HCT116 (cell line): ENCODE measurements around the gene FAM20C.

ENCODE experiments used
- CTCF ChIP-seq, 3 experiments: fragments of 200-600 bp in 1 of 3; sonication (generic) in 1 of 3; IDR thresholded peaks in 2 of 3; conservative IDR thresholded peaks in 1 of 3; 2 replicates each; pipeline ENCODE4 v1.5.1; 2012 to 2017; ENCODE audit warnings: low read depth in 2 of 3, low read length in 2 of 3, antibody characterized with exemption in 1 of 3, borderline replicate concordance in 1 of 3, control low read depth in 1 of 3, mild to moderate bottlenecking in 1 of 3, mixed read lengths in 1 of 3, mixed run types in 1 of 3, moderate library complexity in 1 of 3; ENCODE audit not compliant: insufficient read depth in 1 of 3
- ELF1 ChIP-seq: IDR thresholded peaks from 2 replicates; pipeline ENCODE4 v1.6.1; 2012; ENCODE audit warnings: low read depth, borderline replicate concordance
- EZH2phosphoT487 ChIP-seq: fragments of 200-600 bp; IDR thresholded peaks from 2 replicates; pipeline ENCODE4 v1.6.1; 2018; ENCODE audit warnings: antibody characterized with exemption, borderline replicate concordance
- FOSL1 ChIP-seq: IDR thresholded peaks from 2 replicates; pipeline ENCODE4 v1.6.1; 2012; ENCODE audit warnings: low read depth
- POLR2AphosphoS5 ChIP-seq: IDR thresholded peaks from 2 replicates; pipeline ENCODE4 v1.6.1; 2011; ENCODE audit warnings: mild to moderate bottlenecking, low read depth, low read length, moderate library complexity
- RAD21 ChIP-seq: IDR thresholded peaks from 2 replicates; pipeline ENCODE4 v1.6.1; 2012; ENCODE audit warnings: low read depth, mild to moderate bottlenecking
- SRF ChIP-seq: IDR thresholded peaks from 2 replicates; pipeline ENCODE4 v1.6.1; 2012; ENCODE audit warnings: low read depth
- ZNF274 ChIP-seq: fragments of 200-500 bp; sonication (Bioruptor generic); IDR thresholded peaks from 2 replicates; pipeline ENCODE4 v1.6.1; 2014; ENCODE audit warnings: mild to moderate bottlenecking, low read depth, low read length, inconsistent platforms

- TF ChIP-seq RAD21 (no peak), SRF (no peak), ZNF274 (no peak), CTCF (IDR thresholded peaks at IDR 0.05 in 2 of 3, conservative IDR thresholded peaks at IDR 0.05 in 1 of 3; ENCODE audit: borderline replicate concordance in 1 of 3, insufficient read depth in 1 of 3, low read depth in 2 of 3, low read length in 2 of 3) (no peak), POLR2AphosphoS5 (no peak), FOSL1 (no peak), EZH2phosphoT487 (no peak), ELF1 (no peak)
Observed at GRCh38 chr7:151346-152050, 40.9 kb upstream of the FAM20C start.
